ENCODE measurements around the gene CENPA. TPM values are rescaled to one million over a fixed set of nuclear protein-coding genes. Genes with fewer than 3 reads are reported as not detected.

CENPA gene
- total RNA-seq, 4 donors from 2014 or later = 0.46 to 1.1 TPM; not detected in 2

DNA sequence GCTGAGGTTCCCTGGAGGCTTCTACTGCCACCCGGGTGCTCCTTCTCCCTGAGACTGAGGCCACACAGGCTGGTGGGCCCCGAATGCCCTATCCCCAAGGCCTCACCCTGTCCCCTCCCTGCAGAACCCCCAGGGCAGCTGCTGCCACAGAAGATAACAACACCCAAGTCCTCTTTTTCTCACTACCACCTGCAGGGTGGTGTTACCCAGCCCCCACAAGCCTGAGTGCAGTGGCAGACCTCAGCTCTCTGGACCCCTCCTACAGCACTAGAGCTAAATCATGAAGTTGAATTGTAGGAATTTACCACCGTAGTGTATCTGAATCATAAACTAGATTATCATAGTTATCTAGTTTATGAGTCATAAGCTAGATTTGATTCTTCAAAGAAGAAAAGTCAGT, 7.3 kb upstream of the CENPA start:
- peak; percentile 61 for ATAC-seq (ENCODE audit: low FRiP score)
- TF ChIP-seq, protein P1, sequence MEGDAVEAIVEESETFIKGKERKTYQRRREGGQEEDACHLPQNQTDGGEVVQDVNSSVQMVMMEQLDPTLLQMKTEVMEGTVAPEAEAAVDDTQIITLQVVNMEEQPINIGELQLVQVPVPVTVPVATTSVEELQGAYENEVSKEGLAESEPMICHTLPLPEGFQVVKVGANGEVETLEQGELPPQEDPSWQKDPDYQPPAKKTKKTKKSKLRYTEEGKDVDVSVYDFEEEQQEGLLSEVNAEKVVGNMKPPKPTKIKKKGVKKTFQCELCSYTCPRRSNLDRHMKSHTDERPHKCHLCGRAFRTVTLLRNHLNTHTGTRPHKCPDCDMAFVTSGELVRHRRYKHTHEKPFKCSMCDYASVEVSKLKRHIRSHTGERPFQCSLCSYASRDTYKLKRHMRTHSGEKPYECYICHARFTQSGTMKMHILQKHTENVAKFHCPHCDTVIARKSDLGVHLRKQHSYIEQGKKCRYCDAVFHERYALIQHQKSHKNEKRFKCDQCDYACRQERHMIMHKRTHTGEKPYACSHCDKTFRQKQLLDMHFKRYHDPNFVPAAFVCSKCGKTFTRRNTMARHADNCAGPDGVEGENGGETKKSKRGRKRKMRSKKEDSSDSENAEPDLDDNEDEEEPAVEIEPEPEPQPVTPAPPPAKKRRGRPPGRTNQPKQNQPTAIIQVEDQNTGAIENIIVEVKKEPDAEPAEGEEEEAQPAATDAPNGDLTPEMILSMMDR (IDR thresholded peaks at IDR 0.05) = no peak

DNA sequence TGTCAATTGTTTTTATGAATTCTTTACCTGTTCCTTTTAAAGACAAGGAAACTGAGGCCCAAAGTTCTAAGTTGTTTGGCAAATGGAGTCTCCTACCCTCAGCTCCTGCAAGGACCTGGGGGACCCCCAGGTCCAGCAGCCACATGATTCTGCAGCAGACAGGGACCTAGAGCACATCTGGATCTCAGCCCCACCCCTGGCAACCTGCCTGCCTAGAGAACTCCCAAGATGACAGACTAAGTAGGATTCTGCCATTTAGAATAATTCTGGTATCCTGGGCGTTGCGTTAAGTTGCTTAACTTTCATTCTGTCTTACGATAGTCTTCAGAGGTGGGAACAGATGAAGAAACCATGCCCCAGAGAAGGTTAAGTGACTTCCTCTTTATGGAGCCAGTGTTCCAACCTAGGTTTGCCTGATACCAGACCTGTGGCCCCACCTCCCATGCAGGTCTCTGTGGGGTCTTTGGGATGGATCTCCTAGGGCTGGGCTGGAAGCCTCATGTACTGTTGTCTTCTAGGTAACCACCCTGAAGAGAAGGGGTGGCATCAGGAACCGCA, 5.6 kb upstream of the CENPA start:
- no peak for DNase-seq (ENCODE audit: low spot score)

More for the DNA sequence above, 7.3 kb upstream of the CENPA start:
- DNase-seq (ENCODE audit: low spot score) = no peak

DNA sequence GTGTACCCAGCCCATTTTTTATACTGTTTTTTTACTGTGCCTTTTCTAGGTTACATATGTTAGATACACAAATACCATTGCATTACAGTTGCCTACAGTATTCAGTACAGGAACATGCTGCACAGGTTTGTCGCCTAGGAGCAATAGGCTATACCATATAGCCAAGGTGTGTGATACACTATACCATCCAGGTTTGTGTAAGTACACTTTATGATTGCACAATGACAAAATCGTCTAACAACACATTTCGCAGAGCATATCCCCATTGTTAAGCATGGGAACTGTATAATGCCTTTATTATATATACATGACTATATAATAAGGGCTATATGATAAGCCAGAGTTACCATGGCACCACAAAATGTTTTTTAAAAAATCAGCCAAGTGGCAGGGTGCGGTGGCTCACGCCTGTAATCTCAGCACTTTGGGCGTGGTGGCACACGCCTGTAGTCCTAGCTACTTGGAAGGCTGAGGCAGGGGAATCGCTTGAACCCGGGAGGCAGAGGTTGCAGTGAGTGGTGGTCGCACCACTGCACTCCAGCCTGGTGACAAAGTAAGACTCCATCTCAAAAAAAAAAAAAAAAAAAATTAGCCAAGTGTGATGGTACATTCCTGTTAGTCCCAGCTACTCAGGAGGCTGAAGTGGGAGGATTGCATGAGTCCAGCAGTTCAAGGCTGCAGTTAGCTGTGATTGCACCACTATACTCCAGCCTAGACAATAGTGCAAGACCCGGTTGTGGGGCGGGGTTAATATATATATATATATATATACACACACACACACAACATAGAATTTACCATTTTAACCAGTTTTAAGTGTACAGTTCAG, 2.8 kb upstream of the CENPA start:
- no peak for ATAC-seq (ENCODE audit: low FRiP score)
- no peak for DNase-seq (ENCODE audit: low spot score)
- TF ChIP-seq, protein P1 (IDR thresholded peaks at IDR 0.05) = no peak

More for the DNA sequence above, 5.6 kb upstream of the CENPA start:
- TF ChIP-seq, protein P1 (IDR thresholded peaks at IDR 0.05) = no peak
- no peak for ATAC-seq (ENCODE audit: low FRiP score)

DNA sequence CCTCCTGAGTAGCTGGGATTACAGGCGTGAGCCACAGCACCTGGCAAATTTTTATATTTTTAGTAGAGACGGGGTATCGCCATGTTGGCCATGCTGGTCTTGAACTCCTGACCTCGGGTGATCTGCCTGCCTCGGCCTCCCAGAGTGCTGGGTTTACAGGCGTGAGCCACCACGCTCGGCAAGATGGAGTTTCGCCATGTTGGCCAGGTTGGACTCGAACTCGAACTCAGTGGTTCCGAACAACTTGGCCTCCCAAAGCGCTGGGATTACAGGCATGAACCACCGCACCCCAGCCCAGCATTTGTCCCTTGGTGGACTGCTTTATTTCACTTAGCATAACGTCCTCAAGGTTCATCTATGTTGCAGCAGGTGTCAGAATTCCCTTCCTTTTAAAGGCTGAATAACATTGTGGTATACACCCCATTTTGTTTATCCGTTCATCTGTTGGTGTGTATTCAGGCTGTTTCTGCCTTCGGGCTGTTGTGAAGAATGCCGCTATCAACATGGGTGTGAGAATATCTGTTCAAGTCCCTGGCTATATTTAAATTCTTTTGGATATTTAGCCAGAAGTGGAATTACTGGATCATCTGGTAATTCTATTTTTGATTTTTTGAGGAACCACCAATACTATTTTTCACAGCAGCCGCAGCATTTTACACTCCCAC, 1.2 kb upstream of the CENPA start:
- ATAC-seq (ENCODE audit: low FRiP score) (no peak), DNase-seq (ENCODE audit: low spot score) (no peak)
- TF ChIP-seq, protein P1 (IDR thresholded peaks at IDR 0.05) = no peak

DNA sequence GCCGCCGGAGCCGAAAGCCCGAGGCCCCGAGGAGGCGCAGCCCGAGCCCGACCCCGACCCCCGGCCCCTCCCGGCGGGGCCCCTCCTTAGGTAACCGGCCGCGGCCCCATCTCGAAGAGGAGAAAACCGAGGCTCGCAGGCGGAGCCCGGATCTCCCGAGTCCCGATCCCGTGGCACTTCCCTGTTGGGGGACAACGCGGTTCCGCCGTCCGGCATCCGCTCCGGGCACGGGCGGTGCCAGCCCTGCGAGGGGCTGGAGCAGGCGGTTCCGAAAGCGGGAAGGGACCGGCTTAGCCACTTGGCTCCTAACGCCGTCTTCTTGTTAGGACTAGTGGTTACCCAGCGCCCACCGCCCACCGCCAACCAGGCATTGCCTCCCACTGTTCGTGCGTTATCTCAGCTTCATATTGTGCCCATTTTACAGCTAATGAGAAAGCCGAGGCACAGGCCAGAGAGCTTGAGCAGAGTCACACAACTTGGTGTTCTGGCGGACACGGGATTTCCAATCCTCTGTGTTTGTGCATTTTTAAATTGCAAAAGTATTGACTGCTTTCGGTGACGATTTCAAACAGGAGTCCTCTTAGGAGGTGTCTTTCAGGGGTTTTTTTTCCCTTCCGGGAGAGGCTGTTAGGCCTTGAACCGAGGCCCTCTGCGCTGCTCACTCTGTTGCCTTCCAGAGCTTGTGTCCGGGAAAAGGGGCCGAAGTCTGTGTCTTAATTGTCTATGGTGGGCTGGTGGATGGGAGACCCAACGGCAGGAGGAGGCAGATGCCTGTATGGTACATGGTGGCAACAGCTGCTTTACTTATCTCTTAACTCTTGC, 562 bp downstream of the CENPA start:
- ATAC-seq (ENCODE audit: low FRiP score) (peak; percentile 35), DNase-seq (ENCODE audit: low spot score) (no peak)
- TF ChIP-seq, protein P1 (IDR thresholded peaks at IDR 0.05) = no peak

DNA sequence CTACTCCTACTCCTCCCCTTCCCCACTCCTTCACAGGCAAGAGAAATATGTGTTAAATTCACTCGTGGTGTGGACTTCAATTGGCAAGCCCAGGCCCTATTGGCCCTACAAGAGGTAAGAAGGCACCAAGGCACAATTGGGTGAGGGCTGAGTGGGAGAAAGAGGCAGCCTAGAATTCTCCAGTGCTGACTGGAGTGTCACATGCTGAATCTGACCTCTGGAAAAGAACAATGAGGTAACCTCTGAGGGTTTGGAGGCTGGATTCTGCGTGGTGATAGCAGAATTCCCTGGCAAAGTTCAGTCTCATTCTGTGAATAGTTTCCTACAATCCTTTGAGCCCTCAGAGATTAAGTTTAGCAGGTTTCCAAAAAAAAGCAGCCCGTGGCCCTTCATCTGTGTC, 6.9 kb downstream of the CENPA start:
- TF ChIP-seq, protein P1 (IDR thresholded peaks at IDR 0.05) = no peak
- no peak for ATAC-seq (ENCODE audit: low FRiP score)

More for the DNA sequence above, 6.9 kb downstream of the CENPA start:
- DNase-seq (ENCODE audit: low spot score) = no peak

Data from omental fat pad (tissue), 4 donors.